Measurements from ENCODE around the gene PSMD11. TPM values are rescaled to one million over a fixed set of nuclear protein-coding genes. Genes with fewer than 3 reads are reported as not detected.

Gene PSMD11
- total RNA-seq, 2 experiments from 2014 or later: 81.0 to 137 TPM

DNA sequence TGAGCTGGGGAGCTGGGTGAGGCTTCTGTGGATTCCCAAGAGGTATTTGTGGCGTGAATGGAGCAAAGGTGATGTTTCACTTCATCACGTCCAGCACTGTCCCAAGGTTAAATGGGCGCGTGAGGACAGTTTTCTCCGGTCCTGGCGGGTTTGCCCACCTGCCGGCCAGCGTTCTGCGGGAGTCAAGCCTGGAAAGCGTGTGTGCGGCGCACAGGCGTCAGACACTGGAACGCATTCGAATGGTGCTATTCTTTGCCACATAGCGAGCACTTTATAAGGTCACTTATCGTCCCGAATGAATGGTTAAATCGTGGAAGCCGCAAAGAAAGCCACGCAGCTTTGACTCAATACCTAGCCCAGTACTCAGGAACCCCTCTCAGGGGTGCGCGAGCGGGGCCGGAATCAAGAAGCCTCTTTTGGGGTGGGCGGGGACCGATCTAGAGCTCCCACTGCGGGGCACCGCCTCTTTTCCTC is 446 bp upstream of the PSMD11 start:
- Histone ChIP-seq H4K20me1 (ENCODE audit: insufficient read depth, low read length) (peaks cover 22% of the 10 kb centered on the region; the same call in 1 of the 2 replicates), H3K9me3 (ENCODE audit: low read length) (no peaks in the 10 kb centered on the region), H3K36me3 (ENCODE audit: insufficient read depth, low read length) (peaks cover 33% of the 10 kb centered on the region), H3K4me3 (ENCODE audit: low read depth, low read length, poor library complexity, severe bottlenecking) (peak overlapping the region; percentile 99), H2AFZ (ENCODE audit: low read length) (peak overlapping the region; percentile 91; the same call in 1 of the 2 replicates), H3K79me2 (ENCODE audit: insufficient read depth, low read depth, low read length) (peaks cover 45% of the 10 kb centered on the region), H3K4me1 (ENCODE audit: insufficient read depth, low read length, poor library complexity, severe bottlenecking) (peaks cover 25% of the 10 kb centered on the region), H3K27ac (ENCODE audit: low read depth, low read length, poor library complexity, severe bottlenecking) (no peak overlapping the region), H3K4me2 (ENCODE audit: low read length) (peak overlapping the region; percentile 79), H3K9me2 (ENCODE audit: insufficient read depth, low read length) (no peaks in the 10 kb centered on the region)
- peak; percentile 92; the same call in 1 of the 2 replicates for TF ChIP-seq CTCF (conservative IDR thresholded peaks at IDR 0.05; ENCODE audit: low read length)
- TF ChIP-seq EZH2phosphoT487 (IDR thresholded peaks at IDR 0.05; ENCODE audit: borderline replicate concordance, low read depth, low read length): no peak
- intact Hi-C loops (cut with micrococcal nuclease; ENCODE audit: unreplicated experiment): loop anchor here (1.0 to 5.0 kb wide), 2 partner anchors 94 to 192 kb away; partner anchors contain the start of gene ZNF207
- CTCF ChIA-PET (ENCODE audit: unreplicated experiment): interaction anchor here (0.6 to 0.9 kb wide), 4 partner anchors 11 to 319 kb away, joined by 3 to 5 read pairs (median 3); no protein-coding TSS in a partner anchor
- DNase-seq (ENCODE audit: low spot score): no peak
- no TSS peak for BruUV-seq (replicated peaks)
- POLR2A ChIA-PET: interaction anchor here (0.6 to 1.1 kb wide), 4 partner anchors 15 to 145 kb away, joined by 3 to 6 read pairs (median 4); no protein-coding TSS in a partner anchor

- Histone ChIP-seq H2AFZ (ENCODE audit: low read length) (peak overlapping the region; percentile 77; the same call in 1 of the 2 replicates), H3K9me3 (ENCODE audit: low read length) (no peaks in the 10 kb centered on the region), H3K79me2 (ENCODE audit: insufficient read depth, low read depth, low read length) (peaks cover 55% of the 10 kb centered on the region), H4K20me1 (ENCODE audit: insufficient read depth, low read length) (peaks cover 22% of the 10 kb centered on the region; the same call in 1 of the 2 replicates), H3K9me2 (ENCODE audit: insufficient read depth, low read length) (no peaks in the 10 kb centered on the region), H3K4me1 (ENCODE audit: insufficient read depth, low read length, poor library complexity, severe bottlenecking) (peaks cover 25% of the 10 kb centered on the region), H3K4me2 (ENCODE audit: low read length) (peak overlapping the region; percentile 91), H3K4me3 (ENCODE audit: low read depth, low read length, poor library complexity, severe bottlenecking) (peak overlapping the region; percentile 99), H3K36me3 (ENCODE audit: insufficient read depth, low read length) (peaks cover 45% of the 10 kb centered on the region), H3K27ac (ENCODE audit: low read depth, low read length, poor library complexity, severe bottlenecking) (peak overlapping the region; percentile 50)
- ChIA-PET POLR2A (no interaction called here), CTCF (ENCODE audit: unreplicated experiment) (interaction anchor here (0.9 kb wide), 1 partner anchor 10 kb away, joined by 3 read pairs; no protein-coding TSS in a partner anchor)
- no peak for DNase-seq (ENCODE audit: low spot score)
- TF ChIP-seq EZH2phosphoT487 (IDR thresholded peaks at IDR 0.05; ENCODE audit: borderline replicate concordance, low read depth, low read length) (no peak), CTCF (conservative IDR thresholded peaks at IDR 0.05; ENCODE audit: low read length) (no peak)
- BruUV-seq (replicated peaks): no TSS peak
- intact Hi-C loops (cut with micrococcal nuclease; ENCODE audit: unreplicated experiment): no loop called here
These were observed 735 bp downstream of the PSMD11 start for GRCh38 chr17:32445074-32445415.

DNA sequence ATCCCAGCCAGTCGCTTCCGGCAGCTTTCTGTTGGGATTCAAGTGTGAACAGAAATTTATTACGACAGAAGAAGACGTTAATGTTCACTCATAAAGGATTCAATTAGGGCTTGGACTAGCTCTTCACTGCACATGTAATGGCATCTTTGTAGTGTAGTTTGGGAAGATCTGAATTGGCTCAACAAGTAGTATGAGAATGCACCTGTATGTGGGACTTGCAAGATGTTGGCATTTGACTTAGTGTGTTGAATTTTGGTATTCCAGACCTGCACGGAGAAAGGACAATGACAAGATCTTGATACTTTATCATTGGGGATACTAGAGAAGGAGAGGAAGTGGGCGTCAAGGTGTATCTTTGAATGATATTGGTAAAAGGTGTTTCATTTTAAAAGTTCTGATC is 1.2 kb downstream of the PSMD11 start:
- intact Hi-C loops (cut with micrococcal nuclease; ENCODE audit: unreplicated experiment): no loop called here
- Histone ChIP-seq H3K9me2 (ENCODE audit: insufficient read depth, low read length) (no peaks in the 10 kb centered on the region), H3K36me3 (ENCODE audit: insufficient read depth, low read length) (peaks cover 49% of the 10 kb centered on the region), H3K9me3 (ENCODE audit: low read length) (no peaks in the 10 kb centered on the region), H2AFZ (ENCODE audit: low read length) (peak overlapping the region; percentile 77; the same call in 1 of the 2 replicates), H3K79me2 (ENCODE audit: insufficient read depth, low read depth, low read length) (peaks cover 55% of the 10 kb centered on the region), H4K20me1 (ENCODE audit: insufficient read depth, low read length) (peaks cover 22% of the 10 kb centered on the region; the same call in 1 of the 2 replicates), H3K27ac (ENCODE audit: low read depth, low read length, poor library complexity, severe bottlenecking) (peak overlapping the region; percentile 50), H3K4me3 (ENCODE audit: low read depth, low read length, poor library complexity, severe bottlenecking) (peak overlapping the region; percentile 99), H3K4me2 (ENCODE audit: low read length) (peak overlapping the region; percentile 91), H3K4me1 (ENCODE audit: insufficient read depth, low read length, poor library complexity, severe bottlenecking) (peaks cover 25% of the 10 kb centered on the region)
- DNase-seq (ENCODE audit: low spot score): peak; percentile 11
- POLR2A ChIA-PET: interaction anchor here (0.6 kb wide), 1 partner anchor 23 kb away, joined by 3 read pairs; no protein-coding TSS in a partner anchor
- CTCF ChIA-PET (ENCODE audit: unreplicated experiment): no interaction called here
- TF ChIP-seq EZH2phosphoT487 (IDR thresholded peaks at IDR 0.05; ENCODE audit: borderline replicate concordance, low read depth, low read length): no peak
- no peak for TF ChIP-seq CTCF (conservative IDR thresholded peaks at IDR 0.05; ENCODE audit: low read length)
- BruUV-seq (replicated peaks): TSS peak; percentile 56

All from OCI-LY7 (cell line).